Measurements from ENCODE around the gene RAF1. TPM values are rescaled to one million over a fixed set of nuclear protein-coding genes. Genes with fewer than 3 reads are reported as not detected.

The RAF1 gene
- total RNA-seq (73.8 and 86.1 TPM in 2 replicates), polyA plus RNA-seq (86.2 and 88.8 TPM in 2 replicates), polyA minus RNA-seq (211 and 233 TPM in 2 replicates), Bru-seq, nascent RNA (percentile 87 among the genes with signal in this experiment), BruChase-seq, experiment 1, labeled RNA remaining after a 6-hour chase (percentile 86 among the genes with signal in this experiment), BruChase-seq, experiment 2, labeled RNA remaining after a 2-hour chase (percentile 84 among the genes with signal in this experiment)
- 71.7 and 79.0 TPM in 2 replicates for polyA plus RNA-seq (2011; cell fraction: cytosol; rRNA removed)
- 185 and 188 TPM in 2 replicates for polyA plus RNA-seq (2011; cell fraction: nucleus; rRNA removed)
- 45.6 and 61.3 TPM in 2 replicates for polyA plus RNA-seq (2012)
- 95.1 TPM for polyA minus RNA-seq (2011; cell fraction: cytosol; rRNA and poly(A)+ RNA removed)
- 113 and 178 TPM in 2 replicates for polyA minus RNA-seq (2011; cell fraction: nucleus; rRNA and poly(A)+ RNA removed)
- long read RNA-seq, transcript RAF1-201 (17 exons, 3,300 nt), result major isoform, 65 of 113 reads
- long read RNA-seq, partial matches to known transcripts, result 3 of 113 reads
- long read RNA-seq, other reads (novel, unspliced or antisense), result 44 of 113 reads

- H3K27ac ChIP-seq (ENCODE audit: insufficient read depth, low read depth, low read length), result peak within 1 kb of the TSS; percentile 87
- H4K20me1 ChIP-seq (replicated peaks; ENCODE audit: control insufficient read depth, extremely low read depth, insufficient read depth, low read length), result no peaks in the 10 kb centered on the region
- H3K36me3 ChIP-seq (ENCODE audit: control insufficient read depth in 2 of 2, extremely low read depth in 1 of 2, insufficient read depth in 2 of 2, low read length in 2 of 2), result no peaks in the 10 kb centered on the region
- TSS peak; percentile 96 for BruUV-seq (replicated peaks)
- H3K4me2 ChIP-seq (ENCODE audit: insufficient read depth, low read length), result peak within 1 kb of the TSS; percentile 87
- POLR2A ChIA-PET, result interaction anchor here (0.6 to 1.0 kb wide), 2 partner anchors 8 to 146 kb away, joined by 5 to 10 read pairs; no protein-coding TSS in a partner anchor
- TF ChIP-seq JUN (IDR thresholded peaks at IDR 0.05; ENCODE audit: borderline replicate concordance, insufficient read depth, insufficient read length, low read depth) (no peak), EZH2 (IDR thresholded peaks at IDR 0.05; ENCODE audit: borderline replicate concordance, low read depth, low read length, severe bottlenecking) (no peak), MYC (IDR thresholded peaks at IDR 0.05; ENCODE audit: low read depth, low read length) (no peak), GATA2 (IDR thresholded peaks at IDR 0.05; ENCODE audit: insufficient read depth, insufficient read length, low read depth, low read length) (no peak), MAX (IDR thresholded peaks at IDR 0.05; ENCODE audit: insufficient read depth, insufficient read length) (no peak), POLR2AphosphoS5 (IDR thresholded peaks at IDR 0.05; ENCODE audit: insufficient read depth, low read depth, low read length) (peak; percentile 89), POLR2A (IDR thresholded peaks at IDR 0.05; ENCODE audit: low read depth, low read length) (peak; percentile 97), FOS (IDR thresholded peaks at IDR 0.05; ENCODE audit: borderline replicate concordance, insufficient read depth, low read length) (no peak)
- TF ChIP-seq, protein P1, sequence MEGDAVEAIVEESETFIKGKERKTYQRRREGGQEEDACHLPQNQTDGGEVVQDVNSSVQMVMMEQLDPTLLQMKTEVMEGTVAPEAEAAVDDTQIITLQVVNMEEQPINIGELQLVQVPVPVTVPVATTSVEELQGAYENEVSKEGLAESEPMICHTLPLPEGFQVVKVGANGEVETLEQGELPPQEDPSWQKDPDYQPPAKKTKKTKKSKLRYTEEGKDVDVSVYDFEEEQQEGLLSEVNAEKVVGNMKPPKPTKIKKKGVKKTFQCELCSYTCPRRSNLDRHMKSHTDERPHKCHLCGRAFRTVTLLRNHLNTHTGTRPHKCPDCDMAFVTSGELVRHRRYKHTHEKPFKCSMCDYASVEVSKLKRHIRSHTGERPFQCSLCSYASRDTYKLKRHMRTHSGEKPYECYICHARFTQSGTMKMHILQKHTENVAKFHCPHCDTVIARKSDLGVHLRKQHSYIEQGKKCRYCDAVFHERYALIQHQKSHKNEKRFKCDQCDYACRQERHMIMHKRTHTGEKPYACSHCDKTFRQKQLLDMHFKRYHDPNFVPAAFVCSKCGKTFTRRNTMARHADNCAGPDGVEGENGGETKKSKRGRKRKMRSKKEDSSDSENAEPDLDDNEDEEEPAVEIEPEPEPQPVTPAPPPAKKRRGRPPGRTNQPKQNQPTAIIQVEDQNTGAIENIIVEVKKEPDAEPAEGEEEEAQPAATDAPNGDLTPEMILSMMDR (IDR thresholded peaks at IDR 0.05; ENCODE audit: extremely low read depth in 1 of 2, insufficient read depth in 1 of 2, low read depth in 1 of 2, low read length in 2 of 2), result no peak
- peak within 1 kb of the TSS; percentile 84 to 99 (median 96) for H3K4me3 ChIP-seq (replicated peaks in 1 of 3; ENCODE audit: insufficient read depth in 1 of 3, low read depth in 1 of 3, low read length in 3 of 3)
- no peaks in the 10 kb centered on the region for H3K9me1 ChIP-seq (replicated peaks; ENCODE audit: control insufficient read depth, extremely low read depth, insufficient read depth, low read length)
- H3K9me3 ChIP-seq (replicated peaks; ENCODE audit: control insufficient read depth, insufficient read depth, low read length), result no peaks in the 10 kb centered on the region
- CTCF ChIA-PET, result interaction anchor here (1.0 to 1.7 kb wide), 3 partner anchors 9 to 227 kb away, joined by 3 to 7 read pairs (median 5); partner anchors contain the start of gene RPL32
- dilution Hi-C loops (cut with MboI; ENCODE audit: extremely low pct_ligation_motif_present, low sequenced_read_pairs) (no loop called here), intact Hi-C loops (cut with micrococcal nuclease) (loop anchor here (1.0 to 5.0 kb wide), 5 partner anchors 58 to 180 kb away; partner anchors contain the start of genes MKRN2, RPL32 and TSEN2)
- H3K79me2 ChIP-seq (ENCODE audit: control insufficient read depth, insufficient read depth, low read length), result peaks cover 46% of the 10 kb centered on the region
- peak within 1 kb of the TSS; percentile 84 for H2AFZ ChIP-seq (ENCODE audit: low read depth, low read length)
- H3K9ac ChIP-seq (replicated peaks; ENCODE audit: extremely low read depth, insufficient read depth, low read length), result peak within 1 kb of the TSS; percentile 98
- no peaks in the 10 kb centered on the region for H3K27me3 ChIP-seq (ENCODE audit: control insufficient read depth in 2 of 2, insufficient read depth in 2 of 2, low read length in 2 of 2)
- H3K4me1 ChIP-seq (ENCODE audit: control insufficient read depth, extremely low read depth, insufficient read depth, low read length), result peaks cover 13% of the 10 kb centered on the region
- peak; percentile 84 for FAIRE-seq
- DNase-seq (ENCODE audit: low read depth, low spot score), result peak; percentile 99
These were observed at the start of gene RAF1 for GRCh38 chr3:12663936-12664908. TSS of gene RAF1 (minus strand) at chr3:12664117. CDS start at chr3:12618721, 45,396 bp downstream.

All from endothelial cell of umbilical vein (primary cell).